Activated CD4-positive, alpha-beta T cell treated with anti-CD3 and anti-CD28 coated beads for 48 hours (primary cell): ENCODE data around the gene ACTR6.
"Not testable (repeated sequence)": the region's sequence is repeated elsewhere in the genome, so short reads cannot be mapped to it uniquely, and the experiment has no call there.

Source experiments
- DNase-seq: peaks from one replicate; pipeline ENCODE4 v3.0.0-alpha.2; 2020

The ACTR6 gene

GRCh38 chr12:100200463-100201181 lies at the start of gene ACTR6:
TSS of gene ACTR6 (plus strand) at chr12:100200815. CDS start at chr12:100200852, 37 bp downstream.
- peak; percentile 97 for DNase-seq

- no peak for DNase-seq
Observed at GRCh38 chr12:100151769-100152168, 48.8 kb upstream of the ACTR6 start.

GRCh38 chr12:100153131-100153530 lies 47.5 kb upstream of the ACTR6 start:
- DNase-seq, result no peak

GRCh38 chr12:100154474-100155247 lies 46.0 kb upstream of the ACTR6 start:
- DNase-seq, result peak; percentile 84

DNA sequence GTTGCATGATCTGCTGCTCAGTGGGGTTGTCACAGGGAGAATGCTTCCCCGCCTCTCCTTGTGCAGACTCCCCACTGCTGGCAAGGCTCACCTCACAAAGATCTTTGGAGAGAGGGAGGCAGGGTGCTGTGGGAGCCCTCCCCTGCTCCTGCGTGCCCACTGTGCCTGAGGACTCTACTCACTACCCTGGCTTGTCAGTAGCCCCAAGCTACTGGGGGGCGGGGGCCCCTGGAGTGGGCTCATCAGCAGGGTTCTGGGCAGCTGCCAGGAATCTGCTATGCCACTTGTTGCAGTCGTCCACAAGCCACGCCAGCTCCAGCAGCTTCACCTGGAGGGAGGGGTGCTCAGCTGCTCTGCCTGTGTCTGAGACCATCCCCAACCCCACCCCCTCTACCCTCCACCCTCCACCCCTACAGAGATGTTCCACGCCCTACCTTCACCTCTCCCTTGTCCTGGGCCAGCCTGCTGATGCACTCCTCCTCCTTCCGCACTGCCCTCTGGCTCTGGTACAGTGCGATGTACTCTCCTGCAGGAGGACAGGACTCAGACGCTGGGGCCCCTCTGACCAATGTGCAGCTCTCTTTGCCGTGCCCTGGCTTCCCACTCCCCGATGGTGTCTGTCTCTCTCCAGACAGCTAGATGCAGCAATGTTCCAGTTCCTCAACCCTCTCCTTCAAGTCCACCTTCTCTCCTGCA lies 43.7 kb upstream of the ACTR6 start:
- no peak for DNase-seq

- DNase-seq, result no peak
Observed at GRCh38 chr12:100157427-100157821, 43.2 kb upstream of the ACTR6 start.

- no peak for DNase-seq
Observed at GRCh38 chr12:100158535-100158934, 42.1 kb upstream of the ACTR6 start.

DNA sequence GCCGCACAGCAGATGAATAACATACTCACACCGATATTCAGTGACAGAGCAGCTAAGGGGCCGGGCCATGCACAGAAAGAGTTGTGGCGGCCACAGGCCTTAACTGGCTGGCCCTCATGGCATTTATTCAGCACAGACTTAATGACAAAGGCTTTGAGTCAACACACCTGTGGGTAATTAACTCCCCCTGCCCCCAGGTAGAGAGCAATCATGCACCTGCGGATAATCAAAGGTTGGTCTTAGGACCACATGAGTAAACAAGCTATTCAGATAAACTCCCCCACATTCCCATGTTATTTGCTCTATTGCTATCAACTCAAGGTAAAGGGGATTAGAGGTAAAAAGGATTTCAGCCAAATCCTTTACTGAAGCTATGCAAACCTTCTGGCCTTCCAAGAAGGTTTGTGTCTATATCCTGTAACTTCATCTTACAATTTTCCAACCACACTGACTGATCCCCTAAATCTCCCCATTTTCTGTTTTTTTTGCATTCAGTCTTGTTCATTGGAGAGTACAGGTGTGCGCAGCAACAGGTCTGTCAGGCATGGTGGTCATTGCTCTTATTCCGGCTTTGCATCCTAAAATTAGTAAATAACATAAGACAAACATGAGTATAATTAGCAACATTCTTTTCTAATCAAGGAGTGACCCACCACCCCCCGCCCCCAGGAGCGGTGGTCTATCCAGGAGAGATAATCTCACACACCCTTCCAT lies 41.1 kb upstream of the ACTR6 start:
- no peak for DNase-seq

DNA sequence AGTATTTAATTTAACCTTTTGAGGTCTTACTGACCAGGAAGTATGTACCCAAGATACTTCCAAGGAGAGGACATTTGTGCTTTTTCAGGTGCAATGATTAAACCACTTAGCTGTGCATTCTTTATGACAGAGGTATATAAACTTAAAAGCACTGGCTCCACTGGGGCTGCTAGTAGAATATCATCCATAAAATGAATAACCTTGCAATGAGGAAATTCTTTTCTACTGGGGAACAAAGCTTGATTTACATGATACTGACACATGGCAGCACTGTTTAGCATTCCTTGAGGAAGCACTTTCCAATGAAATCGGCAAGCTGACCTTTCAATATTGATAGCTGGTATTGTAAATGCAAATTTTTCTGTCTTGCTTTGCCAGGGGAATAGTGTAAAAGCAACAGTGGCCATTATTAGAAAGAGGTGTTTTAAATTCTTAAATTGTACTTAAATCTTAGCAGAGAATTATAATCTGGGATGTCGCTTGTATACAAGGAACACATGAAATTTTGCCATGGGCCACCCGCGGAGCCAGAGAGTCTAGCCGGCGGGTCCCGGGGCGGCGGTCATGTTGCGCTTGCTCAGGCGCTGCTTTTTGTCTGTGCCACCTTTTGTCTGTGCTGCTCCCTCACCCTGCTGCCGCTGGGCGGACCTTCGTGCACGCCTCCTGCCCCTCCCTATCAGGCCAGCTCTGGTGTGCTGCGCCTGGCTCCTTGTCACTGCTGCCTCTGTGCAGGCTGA lies 37.0 kb upstream of the ACTR6 start:
- DNase-seq, result peak; percentile 81

GRCh38 chr12:100164153-100164704 lies 36.4 kb upstream of the ACTR6 start:
- no peak for DNase-seq

- DNase-seq, result no peak
Observed at GRCh38 chr12:100165356-100165755, 35.3 kb upstream of the ACTR6 start.

DNA sequence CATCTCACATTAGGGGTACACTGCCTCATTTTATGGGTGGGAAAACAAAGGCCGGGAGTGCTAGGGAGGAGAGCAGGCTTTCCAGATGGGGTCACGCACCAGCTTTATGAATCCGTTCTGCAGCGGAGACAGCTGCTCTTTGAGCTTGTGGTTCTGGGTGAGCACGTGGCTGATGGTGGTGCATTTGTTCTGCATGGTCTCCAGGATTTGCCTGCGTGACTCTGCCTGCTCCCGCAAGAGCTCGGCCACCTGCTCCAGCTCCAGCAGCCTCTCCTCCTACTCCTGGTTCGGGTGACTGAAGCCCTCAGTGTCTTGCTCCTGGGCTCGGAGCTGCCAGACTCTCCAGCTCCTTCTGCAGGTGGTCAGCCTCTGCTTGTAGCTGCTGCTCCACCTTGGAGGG lies 34.4 kb upstream of the ACTR6 start:
- DNase-seq, result no peak

- DNase-seq, result no peak
Observed at GRCh38 chr12:100168562-100168961, 32.1 kb upstream of the ACTR6 start.

GRCh38 chr12:100169345-100169744 lies 31.3 kb upstream of the ACTR6 start:
- no peak for DNase-seq

- no peak for DNase-seq
Observed at GRCh38 chr12:100170313-100170858, 30.2 kb upstream of the ACTR6 start.

- no peak for DNase-seq
Observed at GRCh38 chr12:100171248-100171647, 29.4 kb upstream of the ACTR6 start.

DNA sequence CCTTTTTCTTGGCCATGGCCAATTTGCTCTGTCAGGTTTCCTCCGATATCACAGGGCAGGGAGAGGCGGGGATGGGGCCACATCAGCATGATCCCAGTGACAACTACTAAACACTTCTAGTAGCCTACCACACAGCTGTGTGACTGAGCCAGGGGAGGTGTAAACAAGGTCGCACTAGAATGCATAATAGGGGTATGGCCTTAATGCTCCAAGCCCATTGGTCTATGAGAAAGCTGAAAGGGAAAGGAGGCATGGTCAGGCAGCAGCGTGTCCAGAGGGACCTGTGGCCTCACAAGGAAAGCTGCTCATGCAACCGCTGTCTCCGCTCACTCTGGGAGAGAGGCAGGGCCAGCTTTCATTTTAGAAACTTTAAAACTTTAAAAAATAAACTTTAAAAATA lies 27.5 kb upstream of the ACTR6 start:
- no peak for DNase-seq

DNA sequence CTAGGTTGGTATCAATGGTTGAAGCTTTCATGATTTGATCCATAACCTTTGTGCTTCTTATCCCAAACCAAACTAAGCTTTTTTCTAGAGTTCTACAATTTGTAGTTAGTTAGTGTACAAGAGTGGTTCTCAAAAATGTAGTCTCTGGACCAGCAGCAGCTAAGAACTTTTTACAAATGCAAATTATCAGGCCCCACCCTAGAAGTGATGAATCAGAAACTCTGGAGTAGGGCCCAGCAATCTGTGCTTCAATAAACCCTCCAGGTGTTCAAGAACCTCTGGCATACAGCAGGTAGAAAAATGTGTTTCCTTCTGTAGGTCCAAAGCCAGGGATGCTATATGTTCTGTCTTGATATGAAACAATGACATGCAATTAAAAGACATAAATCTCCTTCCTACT lies 26.1 kb upstream of the ACTR6 start:
- no peak for DNase-seq

- not testable (repeated sequence) for DNase-seq
Observed at GRCh38 chr12:100176493-100176892, 24.1 kb upstream of the ACTR6 start.

DNA sequence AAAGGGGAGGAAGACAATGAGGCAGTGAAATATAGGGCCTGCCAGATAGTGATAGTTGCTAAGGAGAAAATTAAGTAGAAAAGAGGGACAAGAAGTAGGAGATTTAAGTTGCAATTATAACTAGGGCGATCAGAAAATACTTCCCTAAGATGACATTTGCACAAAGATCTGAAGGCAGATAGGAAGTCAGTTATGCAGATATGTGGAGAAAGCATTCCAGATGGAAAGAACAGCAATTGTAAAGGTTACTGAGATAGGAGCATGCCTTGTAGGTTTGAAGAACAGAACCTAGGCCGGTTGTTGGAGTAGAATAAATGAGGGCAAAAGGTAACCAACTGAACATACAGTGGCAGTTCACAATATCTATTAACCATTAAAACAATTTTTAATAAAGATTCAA lies 21.4 kb upstream of the ACTR6 start:
- no peak for DNase-seq

- no peak for DNase-seq
Observed at GRCh38 chr12:100184549-100185145, 16.0 kb upstream of the ACTR6 start.
